ENCODE data around the gene MME. TPM values are rescaled to one million over a fixed set of nuclear protein-coding genes. Genes with fewer than 3 reads are reported as not detected.

The MME gene
- total RNA-seq, 2 experiments from 2014 or later, result 0.69 to 1.8 TPM

DNA sequence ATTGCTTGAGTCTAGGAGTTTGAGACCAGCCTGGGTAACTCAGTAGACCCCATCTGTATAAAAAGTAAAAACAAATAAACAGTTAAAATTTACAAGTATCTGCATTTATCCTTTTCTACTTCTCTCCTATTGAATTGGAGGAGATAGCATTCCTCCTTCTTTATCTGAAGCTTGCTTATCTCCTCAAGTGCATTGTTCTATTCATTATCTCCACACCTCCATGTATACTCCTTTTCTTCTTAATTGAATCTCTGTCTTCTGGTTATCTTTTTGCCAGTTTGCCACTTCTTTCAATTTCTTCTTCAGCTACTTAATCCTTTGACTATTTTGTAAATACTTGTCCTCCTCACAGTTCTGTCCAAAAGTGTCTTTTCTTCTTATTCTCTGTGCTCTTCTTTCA, 124.7 kb downstream of the MME start:
- Mint-ChIP-seq H3K4me3 (no peak overlapping the region), H3K36me3 (ENCODE audit: low read depth) (no peaks in the 10 kb centered on the region), H3K9me3 (no peaks in the 10 kb centered on the region), H3K27ac (no peak overlapping the region), H3K27me3 (no peaks in the 10 kb centered on the region), H3K4me1 (ENCODE audit: low read depth) (no peaks in the 10 kb centered on the region)
- Histone ChIP-seq H3K27ac (ENCODE audit: low read depth in 1 of 2, low read length in 2 of 2) (no peak overlapping the region), H3K4me1 (ENCODE audit: insufficient read depth, low read length) (no peaks in the 10 kb centered on the region), H3K9me3 (ENCODE audit: control insufficient read depth in 1 of 2, insufficient read depth in 1 of 2, low read length in 2 of 2) (peaks cover 0 to 3% of the 10 kb centered on the region in 2 experiments), H3K27me3 (ENCODE audit: control insufficient read depth in 1 of 2, insufficient read depth in 2 of 2, low read length in 2 of 2) (no peaks in the 10 kb centered on the region), H3K36me3 (ENCODE audit: insufficient read depth, low read length) (no peaks in the 10 kb centered on the region), H3K4me3 (ENCODE audit: low read length) (no peak overlapping the region)
- intact Hi-C loops (cut with DNase I, micrococcal nuclease), result no loop called here
- DNase-seq (no peak), ATAC-seq (ENCODE audit: poor library complexity) (no peak)
- ChIA-PET POLR2A (no interaction called here), CTCF (no interaction called here)
- TF ChIP-seq, protein P1, sequence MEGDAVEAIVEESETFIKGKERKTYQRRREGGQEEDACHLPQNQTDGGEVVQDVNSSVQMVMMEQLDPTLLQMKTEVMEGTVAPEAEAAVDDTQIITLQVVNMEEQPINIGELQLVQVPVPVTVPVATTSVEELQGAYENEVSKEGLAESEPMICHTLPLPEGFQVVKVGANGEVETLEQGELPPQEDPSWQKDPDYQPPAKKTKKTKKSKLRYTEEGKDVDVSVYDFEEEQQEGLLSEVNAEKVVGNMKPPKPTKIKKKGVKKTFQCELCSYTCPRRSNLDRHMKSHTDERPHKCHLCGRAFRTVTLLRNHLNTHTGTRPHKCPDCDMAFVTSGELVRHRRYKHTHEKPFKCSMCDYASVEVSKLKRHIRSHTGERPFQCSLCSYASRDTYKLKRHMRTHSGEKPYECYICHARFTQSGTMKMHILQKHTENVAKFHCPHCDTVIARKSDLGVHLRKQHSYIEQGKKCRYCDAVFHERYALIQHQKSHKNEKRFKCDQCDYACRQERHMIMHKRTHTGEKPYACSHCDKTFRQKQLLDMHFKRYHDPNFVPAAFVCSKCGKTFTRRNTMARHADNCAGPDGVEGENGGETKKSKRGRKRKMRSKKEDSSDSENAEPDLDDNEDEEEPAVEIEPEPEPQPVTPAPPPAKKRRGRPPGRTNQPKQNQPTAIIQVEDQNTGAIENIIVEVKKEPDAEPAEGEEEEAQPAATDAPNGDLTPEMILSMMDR (IDR thresholded peaks at IDR 0.05), result no peak

DNA sequence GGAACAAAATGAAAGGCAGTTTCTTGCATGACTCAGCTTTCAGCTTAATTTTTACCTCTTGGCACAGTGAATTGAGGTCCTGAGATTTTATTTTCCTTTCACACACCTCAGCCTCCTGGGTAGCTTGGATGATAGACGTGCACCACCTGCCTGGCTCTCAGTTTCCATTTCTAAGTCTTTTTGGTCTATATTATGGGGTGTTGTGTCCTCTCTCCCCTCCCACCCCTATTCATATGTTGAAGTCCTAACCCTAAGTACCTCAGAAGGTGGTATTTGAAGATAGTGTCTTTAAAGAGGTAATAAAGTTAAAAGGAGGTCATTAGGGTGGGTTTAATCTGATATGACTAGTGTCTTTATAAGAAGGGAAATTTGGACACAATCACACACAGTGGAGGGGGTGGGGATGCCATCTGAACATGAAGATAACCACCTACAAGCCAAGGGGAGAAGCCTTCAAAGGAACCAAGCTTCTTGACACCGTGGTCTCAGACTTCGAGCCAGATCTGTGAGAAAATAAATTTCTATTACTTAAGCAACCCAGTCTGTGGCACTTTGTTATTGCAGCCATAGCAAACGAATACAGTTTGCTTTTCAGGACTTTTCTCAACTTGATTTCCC, 128.2 kb downstream of the MME start:
- no peaks in the 10 kb centered on the region for H3K4me1 ChIP-seq (ENCODE audit: insufficient read depth, low read length)
- H3K27me3 ChIP-seq (ENCODE audit: control insufficient read depth in 1 of 2, insufficient read depth in 2 of 2, low read length in 2 of 2), result no peaks in the 10 kb centered on the region
- ChIA-PET POLR2A (no interaction called here), CTCF (no interaction called here)
- H3K27ac ChIP-seq (ENCODE audit: low read depth in 1 of 2, low read length in 2 of 2), result no peak overlapping the region
- intact Hi-C loops (cut with DNase I, micrococcal nuclease), result no loop called here
- H3K36me3 ChIP-seq (ENCODE audit: insufficient read depth, low read length), result no peaks in the 10 kb centered on the region
- Mint-ChIP-seq H3K4me1 (ENCODE audit: low read depth) (no peaks in the 10 kb centered on the region), H3K9me3 (no peaks in the 10 kb centered on the region), H3K27me3 (no peaks in the 10 kb centered on the region), H3K4me3 (no peak overlapping the region), H3K36me3 (ENCODE audit: low read depth) (no peaks in the 10 kb centered on the region), H3K27ac (no peak overlapping the region)
- peaks cover 0 to 2% of the 10 kb centered on the region in 2 experiments for H3K9me3 ChIP-seq (ENCODE audit: control insufficient read depth in 1 of 2, insufficient read depth in 1 of 2, low read length in 2 of 2)
- no peak for DNase-seq
- no peak for ATAC-seq (ENCODE audit: poor library complexity)
- H3K4me3 ChIP-seq (ENCODE audit: low read length), result no peak overlapping the region
- TF ChIP-seq, protein P1 (IDR thresholded peaks at IDR 0.05), result no peak

DNA sequence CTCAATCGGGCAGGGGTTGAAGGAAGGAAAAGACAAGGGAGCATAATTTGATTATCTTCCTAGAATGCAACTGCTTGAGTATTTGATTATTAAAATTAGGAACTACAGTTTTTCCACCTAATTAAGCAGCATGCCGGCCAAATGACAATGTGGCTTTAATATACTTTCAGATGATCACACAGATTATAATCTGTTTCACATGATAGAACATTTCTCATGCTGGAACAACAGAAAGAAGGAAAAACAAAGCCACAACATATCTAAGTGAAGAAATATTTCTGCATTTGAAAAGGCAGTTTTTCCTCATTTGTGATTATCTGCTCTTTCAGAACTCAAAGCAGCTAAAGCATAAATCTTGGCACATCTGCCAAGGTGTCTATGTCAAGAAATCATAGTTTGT, 130.6 kb downstream of the MME start:
- H3K4me3 Mint-ChIP-seq, result no peak overlapping the region
- Histone ChIP-seq H3K4me3 (ENCODE audit: low read length) (no peak overlapping the region), H3K4me1 (ENCODE audit: insufficient read depth, low read length) (no peaks in the 10 kb centered on the region), H3K36me3 (ENCODE audit: insufficient read depth, low read length) (no peaks in the 10 kb centered on the region), H3K27ac (ENCODE audit: low read depth in 1 of 2, low read length in 2 of 2) (no peak overlapping the region), H3K9me3 (ENCODE audit: control insufficient read depth in 1 of 2, insufficient read depth in 1 of 2, low read length in 2 of 2) (no peaks in the 10 kb centered on the region), H3K27me3 (ENCODE audit: control insufficient read depth in 1 of 2, insufficient read depth in 2 of 2, low read length in 2 of 2) (no peaks in the 10 kb centered on the region)
- H3K27ac Mint-ChIP-seq, result no peak overlapping the region
- no peaks in the 10 kb centered on the region for H3K27me3 Mint-ChIP-seq
- TF ChIP-seq, protein P1 (IDR thresholded peaks at IDR 0.05), result no peak
- DNase-seq (no peak), ATAC-seq (ENCODE audit: poor library complexity) (no peak)
- no peaks in the 10 kb centered on the region for H3K36me3 Mint-ChIP-seq (ENCODE audit: low read depth)
- intact Hi-C loops (cut with DNase I, micrococcal nuclease), result no loop called here
- POLR2A ChIA-PET, result no interaction called here
- CTCF ChIA-PET, result no interaction called here
- peaks cover 4% of the 10 kb centered on the region for H3K9me3 Mint-ChIP-seq
- H3K4me1 Mint-ChIP-seq (ENCODE audit: low read depth), result no peaks in the 10 kb centered on the region
